OCI-LY7 (cell line): ENCODE measurements around the gene NKPD1. TPM values are rescaled to one million over a fixed set of nuclear protein-coding genes. Genes with fewer than 3 reads are reported as not detected.
A peak's percentile ranks its signal among the peaks of the same experiment; 100 is the strongest.

Experiments used
- BruUV-seq: library from RNA; stranded (reverse); fragments of 400-500 nt; replicated peaks from 2 replicates; lab custom pipeline; 2021; lab: Mats Ljungman, UMichigan
- CTCF ChIA-PET: fragments of 300-600 bp; sonication (Branson Sonifier 250); formaldehyde crosslinking; loops from one replicate; lab custom pipeline; 2022; ENCODE audit warnings: antibody characterized with exemption; ENCODE audit not compliant: unreplicated experiment; lab: Charles Lee
- POLR2A ChIA-PET: fragments of 300-600 bp; sonication (Branson Sonifier 250); formaldehyde crosslinking; loops from one replicate; lab custom pipeline; 2022; ENCODE audit warnings: antibody characterized with exemption; lab: Charles Lee
- DNase-seq: peaks from one replicate; pipeline ENCODE4 v3.0.0-alpha.2; 2015; ENCODE audit warnings: low spot score
- H2AFZ ChIP-seq: fragments of 200-600 bp; sonication (generic), shearing (Covaris generic); 2 replicates; pipeline ENCODE4 v1.6.1; 2014; ENCODE audit warnings: mild to moderate bottlenecking, antibody characterized with exemption, low read length, moderate library complexity
- H3K27ac ChIP-seq: fragments of 200-600 bp; sonication (generic); 2 replicates; pipeline ENCODE4 v1.5.1; 2014; ENCODE audit warnings: mixed run types, low read depth, mild to moderate bottlenecking, moderate library complexity, low read length, inconsistent platforms; ENCODE audit not compliant: poor library complexity, severe bottlenecking
- H3K36me3 ChIP-seq: fragments of 200-600 bp; sonication (generic); 2 replicates; pipeline ENCODE4 v1.6.1; 2014; ENCODE audit warnings: mild to moderate bottlenecking, antibody characterized with exemption, low read length, moderate library complexity, mixed read lengths; ENCODE audit not compliant: insufficient read depth
- H3K4me1 ChIP-seq: fragments of 200-600 bp; sonication (generic); 2 replicates; pipeline ENCODE4 v1.5.1; 2014; ENCODE audit warnings: mild to moderate bottlenecking, low read length; ENCODE audit not compliant: insufficient read depth, poor library complexity, severe bottlenecking
- H3K4me2 ChIP-seq: fragments of 200-600 bp; sonication (generic); 2 replicates; pipeline ENCODE4 v1.6.1; 2014; ENCODE audit warnings: mild to moderate bottlenecking, low read length
- H3K4me3 ChIP-seq: fragments of 200-600 bp; sonication (generic); 2 replicates; pipeline ENCODE4 v1.5.1; 2014; ENCODE audit warnings: mild to moderate bottlenecking, low read depth, low read length; ENCODE audit not compliant: poor library complexity, severe bottlenecking
- H3K79me2 ChIP-seq: fragments of 200-600 bp; sonication (generic); 2 replicates; pipeline ENCODE4 v1.6.1; 2016; ENCODE audit warnings: low read depth, mild to moderate bottlenecking, low read length, moderate library complexity, mixed read lengths; ENCODE audit not compliant: insufficient read depth
- H3K9me2 ChIP-seq: fragments of 200-600 bp; sonication (generic); 2 replicates; pipeline ENCODE4 v1.6.1; 2016; ENCODE audit warnings: mild to moderate bottlenecking, low read length, mixed read lengths; ENCODE audit not compliant: insufficient read depth
- H3K9me3 ChIP-seq: fragments of 200-600 bp; sonication (generic); 2 replicates; pipeline ENCODE4 v1.6.1; 2014; ENCODE audit warnings: mild to moderate bottlenecking, mixed run types, low read length, mixed read lengths
- H4K20me1 ChIP-seq: fragments of 200-600 bp; sonication (generic); 2 replicates; pipeline ENCODE4 v1.6.1; 2014; ENCODE audit warnings: mild to moderate bottlenecking, antibody characterized with exemption, low read length, moderate library complexity, mixed read lengths; ENCODE audit not compliant: insufficient read depth
- EZH2phosphoT487 ChIP-seq: fragments of 200-600 bp; sonication (generic); IDR thresholded peaks from 2 replicates; pipeline ENCODE4 v1.6.1; 2018; ENCODE audit warnings: low read depth, borderline replicate concordance, mild to moderate bottlenecking, mixed run types, antibody characterized with exemption, low read length, moderate library complexity, mixed read lengths
- intact Hi-C: fragments of 100-400 bp; cut with micrococcal nuclease; formaldehyde crosslinking; loops from one replicate; pipeline ENCODE4 v1.10.0; 2022; ENCODE audit not compliant: unreplicated experiment
- total RNA-seq, 2 experiments: library from RNA; depleted of rRNA in 1 of 2; stranded (reverse); fragments of >200 nt in 1 of 2; shearing (Covaris generic) in 1 of 2; gene quantifications; 2 replicates each; pipeline ENCODE4 v1.2.3, GENCODE V29; 2014 to 2022
- TF ChIP-seq, protein P1 (sequence below): fragments of 200-600 bp; sonication (generic); conservative IDR thresholded peaks from 2 replicates; pipeline ENCODE4 v1.5.1; 2014; ENCODE audit warnings: mild to moderate bottlenecking, antibody characterized with exemption, low read length, moderate library complexity, mixed read lengths

The NKPD1 gene
- total RNA-seq, 2 experiments from 2014 or later: 0.50 to 1.0 TPM

- Histone ChIP-seq H3K36me3 (no peaks in the 10 kb centered on the region; the same call in 1 of the 2 replicates), H3K79me2 (no peaks in the 10 kb centered on the region), H3K4me3 (no peak overlapping the region), H2AFZ (no peak overlapping the region), H4K20me1 (no peaks in the 10 kb centered on the region), H3K4me1 (peaks cover 11% of the 10 kb centered on the region), H3K9me2 (no peaks in the 10 kb centered on the region), H3K4me2 (peak overlapping the region; percentile 12; the same call in 1 of the 2 replicates), H3K9me3 (no peaks in the 10 kb centered on the region), H3K27ac (no peak overlapping the region)
- ChIA-PET CTCF (no interaction called here), POLR2A (no interaction called here)
- BruUV-seq: no TSS peak
- no peak for DNase-seq
- intact Hi-C loops: no loop called here
- no peak for TF ChIP-seq EZH2phosphoT487
- TF ChIP-seq, protein P1, sequence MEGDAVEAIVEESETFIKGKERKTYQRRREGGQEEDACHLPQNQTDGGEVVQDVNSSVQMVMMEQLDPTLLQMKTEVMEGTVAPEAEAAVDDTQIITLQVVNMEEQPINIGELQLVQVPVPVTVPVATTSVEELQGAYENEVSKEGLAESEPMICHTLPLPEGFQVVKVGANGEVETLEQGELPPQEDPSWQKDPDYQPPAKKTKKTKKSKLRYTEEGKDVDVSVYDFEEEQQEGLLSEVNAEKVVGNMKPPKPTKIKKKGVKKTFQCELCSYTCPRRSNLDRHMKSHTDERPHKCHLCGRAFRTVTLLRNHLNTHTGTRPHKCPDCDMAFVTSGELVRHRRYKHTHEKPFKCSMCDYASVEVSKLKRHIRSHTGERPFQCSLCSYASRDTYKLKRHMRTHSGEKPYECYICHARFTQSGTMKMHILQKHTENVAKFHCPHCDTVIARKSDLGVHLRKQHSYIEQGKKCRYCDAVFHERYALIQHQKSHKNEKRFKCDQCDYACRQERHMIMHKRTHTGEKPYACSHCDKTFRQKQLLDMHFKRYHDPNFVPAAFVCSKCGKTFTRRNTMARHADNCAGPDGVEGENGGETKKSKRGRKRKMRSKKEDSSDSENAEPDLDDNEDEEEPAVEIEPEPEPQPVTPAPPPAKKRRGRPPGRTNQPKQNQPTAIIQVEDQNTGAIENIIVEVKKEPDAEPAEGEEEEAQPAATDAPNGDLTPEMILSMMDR: no peak
These were observed 6.5 kb downstream of the NKPD1 start for GRCh38 chr19:45154064-45154827.

DNA sequence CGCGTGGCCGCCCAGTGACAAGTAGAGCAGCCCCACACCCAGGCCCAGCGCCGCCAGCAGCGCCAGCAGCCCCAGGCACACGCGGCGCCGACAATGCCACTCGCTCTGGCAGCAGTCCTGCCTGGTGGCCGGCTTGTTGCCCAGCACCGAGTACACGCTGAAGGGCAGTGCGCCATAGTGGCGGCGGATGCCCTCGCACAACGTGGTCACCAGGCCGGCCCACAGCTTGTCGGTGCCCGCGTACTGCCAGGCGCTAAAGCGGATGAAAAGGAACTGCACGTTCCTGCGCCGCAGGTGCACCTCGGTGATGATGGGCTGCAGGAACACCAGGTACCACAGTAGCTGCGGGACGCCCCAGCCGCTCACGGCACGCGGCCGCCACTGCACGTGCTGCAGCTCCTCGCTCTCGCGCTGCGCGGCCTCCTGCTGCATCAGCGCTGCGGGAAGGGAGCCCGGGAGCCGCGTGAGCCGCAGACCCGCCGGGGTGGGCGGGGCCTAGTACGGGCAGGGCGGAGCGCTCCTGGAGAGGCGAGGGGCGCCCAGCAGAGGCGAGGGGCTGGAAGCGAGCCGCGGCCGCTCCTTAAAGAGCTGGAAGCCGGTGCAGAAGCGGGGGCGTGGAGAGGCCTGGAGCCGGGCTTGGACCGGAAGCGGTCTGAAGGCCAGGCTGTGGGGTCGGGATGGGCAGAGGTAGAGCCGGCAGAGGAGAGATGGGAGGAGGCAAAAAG is 7.3 kb downstream of the NKPD1 start:
- ChIA-PET CTCF (interaction anchor here (0.7 kb wide), 1 partner anchor 24 kb away, joined by 3 read pairs; no protein-coding TSS in a partner anchor), POLR2A (no interaction called here)
- H3K4me1 ChIP-seq: peaks cover 11% of the 10 kb centered on the region
- no peaks in the 10 kb centered on the region; the same call in 1 of the 2 replicates for H3K36me3 ChIP-seq
- DNase-seq: peak; percentile 41
- H3K9me2 ChIP-seq: no peaks in the 10 kb centered on the region
- H2AFZ ChIP-seq: no peak overlapping the region
- intact Hi-C loops: no loop called here
- no peak overlapping the region for H3K27ac ChIP-seq
- H3K4me3 ChIP-seq: no peak overlapping the region
- BruUV-seq: no TSS peak
- TF ChIP-seq, protein P1: no peak
- no peak for TF ChIP-seq EZH2phosphoT487
- peak overlapping the region; percentile 12; the same call in 1 of the 2 replicates for H3K4me2 ChIP-seq
- H4K20me1 ChIP-seq: no peaks in the 10 kb centered on the region
- no peaks in the 10 kb centered on the region for H3K79me2 ChIP-seq
- no peaks in the 10 kb centered on the region for H3K9me3 ChIP-seq
